Coronary artery (tissue), 2 donors: ENCODE data around the gene R3HCC1L.
"Not testable (repeated sequence)": the region's sequence is repeated elsewhere in the genome, so short reads cannot be mapped to it uniquely, and the experiment has no call there.

ENCODE experiments used
- DNase-seq: peaks from one replicate; pipeline ENCODE4 v3.0.0-alpha.2; 2017; ENCODE audit warnings: low spot score
- H3K27ac ChIP-seq, 2 donors: fragments of 200-600 bp; sonication (generic); one replicate each; pipeline ENCODE4 v1.5.1; 2016 to 2019
- H3K4me3 ChIP-seq: fragments of 200-600 bp; sonication (generic); 2 replicates; pipeline ENCODE4 v1.5.1; 2016; ENCODE audit warnings: mild to moderate bottlenecking, moderate library complexity
- TF ChIP-seq, protein P1 (sequence below): fragments of 200-600 bp; sonication (generic); IDR thresholded peaks from one replicate; pipeline ENCODE4 v1.5.1; 2019; ENCODE audit warnings: antibody characterized with exemption

Gene R3HCC1L

DNA sequence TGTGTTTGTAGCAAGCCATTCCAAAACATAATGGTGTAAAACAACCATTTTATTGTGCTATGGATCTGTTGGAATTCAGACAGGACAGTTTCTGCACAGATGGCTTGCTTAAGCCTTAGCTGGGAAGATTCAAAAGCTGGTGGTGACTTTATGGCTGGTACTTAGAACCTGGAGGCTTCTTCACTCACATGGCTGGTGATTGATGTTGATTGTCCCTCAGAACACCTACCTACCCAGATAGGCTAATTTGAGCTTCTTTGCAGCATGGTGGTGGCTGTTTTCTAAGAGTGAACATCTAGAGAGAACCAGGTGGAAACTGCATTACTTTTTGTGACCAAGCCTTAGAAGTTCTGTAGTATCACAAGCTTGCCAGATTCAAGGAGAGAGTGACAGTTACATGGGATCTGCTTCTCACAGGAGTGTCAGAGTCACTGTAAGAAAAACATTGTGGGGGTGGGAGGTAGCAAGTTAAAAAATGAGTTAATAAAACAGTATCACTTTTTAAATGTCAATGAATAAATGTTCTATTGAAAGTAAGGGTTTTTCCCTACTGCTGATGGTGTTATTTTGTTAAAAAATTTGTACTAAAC, 7.1 kb downstream of the R3HCC1L start:
- no peak overlapping the region for H3K4me3 ChIP-seq
- no peak overlapping the region for H3K27ac ChIP-seq
- TF ChIP-seq, protein P1, sequence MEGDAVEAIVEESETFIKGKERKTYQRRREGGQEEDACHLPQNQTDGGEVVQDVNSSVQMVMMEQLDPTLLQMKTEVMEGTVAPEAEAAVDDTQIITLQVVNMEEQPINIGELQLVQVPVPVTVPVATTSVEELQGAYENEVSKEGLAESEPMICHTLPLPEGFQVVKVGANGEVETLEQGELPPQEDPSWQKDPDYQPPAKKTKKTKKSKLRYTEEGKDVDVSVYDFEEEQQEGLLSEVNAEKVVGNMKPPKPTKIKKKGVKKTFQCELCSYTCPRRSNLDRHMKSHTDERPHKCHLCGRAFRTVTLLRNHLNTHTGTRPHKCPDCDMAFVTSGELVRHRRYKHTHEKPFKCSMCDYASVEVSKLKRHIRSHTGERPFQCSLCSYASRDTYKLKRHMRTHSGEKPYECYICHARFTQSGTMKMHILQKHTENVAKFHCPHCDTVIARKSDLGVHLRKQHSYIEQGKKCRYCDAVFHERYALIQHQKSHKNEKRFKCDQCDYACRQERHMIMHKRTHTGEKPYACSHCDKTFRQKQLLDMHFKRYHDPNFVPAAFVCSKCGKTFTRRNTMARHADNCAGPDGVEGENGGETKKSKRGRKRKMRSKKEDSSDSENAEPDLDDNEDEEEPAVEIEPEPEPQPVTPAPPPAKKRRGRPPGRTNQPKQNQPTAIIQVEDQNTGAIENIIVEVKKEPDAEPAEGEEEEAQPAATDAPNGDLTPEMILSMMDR = no peak
- DNase-seq = no peak

DNA sequence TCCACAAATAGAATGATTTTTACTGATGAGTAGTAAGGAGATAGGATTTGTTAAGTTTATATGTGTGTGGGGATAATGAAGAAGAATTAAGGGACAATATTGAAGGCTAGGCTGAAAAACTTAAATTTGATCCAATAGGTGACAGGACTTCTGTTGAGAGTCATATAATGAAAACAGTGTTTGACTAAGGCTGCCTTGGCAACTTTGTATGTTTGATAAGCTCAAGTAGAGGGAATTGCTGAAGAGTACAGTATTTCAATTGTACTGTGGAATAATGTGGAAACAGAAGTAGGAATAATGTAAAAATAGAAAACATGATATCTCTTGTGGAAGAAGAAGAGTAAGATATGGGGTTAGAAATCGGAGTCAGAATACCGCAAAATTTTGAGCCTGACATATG, 10.5 kb downstream of the R3HCC1L start:
- TF ChIP-seq, protein P1 = no peak
- H3K4me3 ChIP-seq = no peak overlapping the region
- H3K27ac ChIP-seq = no peak overlapping the region
- DNase-seq = no peak

DNA sequence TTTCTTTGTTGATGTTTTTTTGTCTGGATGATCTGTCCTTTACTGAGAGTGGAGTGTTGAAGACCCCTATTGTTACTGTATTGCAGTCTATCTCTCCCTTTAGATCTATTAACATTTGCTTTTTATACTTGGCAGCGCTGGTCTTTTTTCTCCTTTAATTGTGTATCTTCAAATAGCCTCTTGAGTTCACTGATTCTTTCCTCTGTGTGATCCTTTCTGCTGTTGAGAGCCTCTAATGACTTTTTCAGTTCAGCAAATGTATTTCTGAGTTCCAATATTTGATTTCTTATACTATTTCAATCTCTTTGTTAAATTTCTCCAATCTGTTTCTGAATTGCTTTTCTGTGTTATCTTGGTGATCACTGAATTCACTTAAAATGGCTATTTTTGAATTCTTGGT, 15.4 kb downstream of the R3HCC1L start:
- Histone ChIP-seq H3K27ac (no peak overlapping the region), H3K4me3 (no peak overlapping the region)
- no peak for DNase-seq
- TF ChIP-seq, protein P1 = no peak

DNA sequence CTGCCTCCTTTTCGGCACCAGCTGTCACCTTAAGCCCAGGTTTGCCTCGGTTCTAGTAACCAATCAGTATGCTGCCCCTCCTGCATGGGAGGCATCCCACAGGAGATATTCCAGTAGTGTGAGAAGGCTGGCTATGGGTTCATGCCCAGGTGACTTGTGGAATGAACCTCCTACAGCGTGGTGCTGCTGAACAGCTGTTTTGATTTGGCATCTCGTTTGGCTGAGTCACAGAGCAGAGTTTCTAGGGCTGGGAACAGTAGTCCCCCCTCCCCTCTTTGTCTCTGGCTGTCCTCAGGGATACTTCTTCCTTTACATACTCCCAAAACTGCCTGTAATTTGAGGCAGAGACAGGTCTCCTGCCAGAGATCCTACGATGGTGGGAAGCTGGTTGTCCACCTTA, 16.1 kb downstream of the R3HCC1L start:
- TF ChIP-seq, protein P1 = no peak
- Histone ChIP-seq H3K27ac (no peak overlapping the region), H3K4me3 (no peak overlapping the region)
- no peak for DNase-seq

DNA sequence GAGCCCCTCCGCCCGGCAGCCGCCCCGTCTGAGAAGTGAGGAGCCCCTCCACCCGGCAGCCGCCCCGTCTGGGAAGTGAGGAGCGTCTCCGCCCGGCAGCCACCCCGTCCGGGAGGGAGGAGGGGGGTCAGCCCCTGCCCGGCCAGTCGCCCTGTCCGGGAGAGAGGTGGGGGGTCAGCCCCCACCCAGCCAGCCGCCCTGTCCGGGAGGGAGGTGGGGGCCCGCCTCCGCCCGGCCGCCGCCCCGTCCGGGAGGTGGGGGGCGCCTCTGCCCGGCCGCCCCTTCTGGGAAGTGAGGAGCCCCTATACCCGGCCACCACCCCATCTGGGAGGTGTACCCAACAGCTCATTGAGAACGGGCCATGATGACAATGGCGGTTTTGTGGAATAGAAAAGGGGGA, 18.3 kb downstream of the R3HCC1L start:
- not testable (repeated sequence) for H3K27ac ChIP-seq, DNase-seq, H3K4me3 ChIP-seq

DNA sequence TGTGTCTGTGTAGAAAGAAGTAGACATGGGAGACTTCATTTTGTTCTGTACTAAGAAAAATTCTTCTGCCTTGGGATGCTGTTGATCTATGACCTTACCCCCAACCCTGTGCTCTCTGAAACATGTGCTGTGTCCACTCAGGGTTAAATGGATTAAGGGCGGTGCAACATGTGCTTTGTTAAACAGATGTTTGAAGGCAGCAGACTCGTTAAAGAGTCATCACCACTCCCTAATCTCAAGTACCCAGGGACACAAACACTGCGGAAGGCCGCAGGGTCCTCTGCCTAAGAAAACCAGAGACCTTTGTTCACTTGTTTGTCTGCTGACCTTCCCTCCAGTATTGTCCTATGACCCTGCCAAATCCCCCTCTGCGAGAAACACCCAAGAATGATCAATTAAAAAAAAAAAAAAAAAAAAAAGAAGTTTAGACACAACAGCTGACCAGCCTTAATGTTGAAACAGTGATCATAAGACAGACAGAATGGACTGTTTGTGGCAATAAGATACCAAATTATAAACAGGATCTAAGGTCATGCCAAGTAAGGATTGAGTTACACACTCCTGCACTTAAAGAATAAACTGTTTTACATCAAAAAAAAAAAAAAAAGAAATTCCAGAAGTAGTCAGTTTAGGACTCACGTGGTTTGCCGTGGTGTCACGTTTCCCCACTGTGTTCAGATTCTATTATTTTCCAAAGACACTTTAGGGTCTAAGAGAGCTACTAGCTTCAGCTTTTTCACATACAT, 18.9 kb downstream of the R3HCC1L start:
- DNase-seq, H3K27ac ChIP-seq, H3K4me3 ChIP-seq: not testable (repeated sequence)

DNA sequence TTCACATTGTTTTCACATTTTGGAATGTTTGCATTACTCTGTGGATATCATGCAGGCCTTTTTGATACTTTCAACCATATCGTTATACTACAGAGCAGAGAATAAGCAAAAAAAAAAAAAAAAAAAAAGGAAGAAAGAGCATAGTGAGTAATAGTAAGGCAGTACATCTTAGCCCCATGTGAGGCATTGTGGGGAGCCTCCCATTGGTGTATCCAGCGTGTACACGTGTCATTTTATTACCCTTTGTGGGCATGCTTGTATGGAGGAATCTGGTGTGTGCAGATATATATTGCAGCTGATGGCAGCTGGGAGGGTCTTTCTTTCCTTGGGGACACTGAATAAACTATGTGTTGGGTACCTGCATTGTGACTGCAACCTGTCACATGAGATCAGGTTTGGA, 19.6 kb downstream of the R3HCC1L start:
- Histone ChIP-seq H3K4me3 (no peak overlapping the region), H3K27ac (no peak overlapping the region)
- TF ChIP-seq, protein P1 = no peak
- DNase-seq = no peak

DNA sequence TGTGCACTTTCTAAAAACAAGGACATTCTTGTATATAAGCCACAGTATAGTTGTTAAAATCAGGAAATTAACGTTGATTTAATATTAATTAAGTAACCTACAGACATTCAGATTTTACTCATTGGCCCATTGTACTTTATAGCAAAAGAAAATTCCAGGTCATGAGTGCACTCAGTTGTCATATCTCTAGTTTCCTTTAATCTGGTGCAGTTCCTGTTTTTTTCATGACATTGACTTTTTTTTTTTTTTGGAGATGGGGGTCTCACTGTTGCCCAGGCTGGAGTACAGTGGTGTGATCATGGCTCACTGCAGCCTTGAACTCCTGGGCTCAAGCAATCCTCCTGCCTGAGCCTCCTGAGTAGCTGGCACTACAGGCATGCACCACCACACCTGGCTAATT, 24.1 kb downstream of the R3HCC1L start:
- Histone ChIP-seq H3K4me3 (no peak overlapping the region), H3K27ac (no peak overlapping the region)
- TF ChIP-seq, protein P1 = no peak
- no peak for DNase-seq
